Inflammatory macrophage treated with lipopolysaccharide for 1 hour (primary cell): ENCODE measurements around the gene SERPIND1.
"Not testable (repeated sequence)": the region's sequence is repeated elsewhere in the genome, so short reads cannot be mapped to it uniquely, and the experiment has no call there.

Experiments
- DNase-seq, 2 donors: peaks; one replicate each; pipeline ENCODE4 v3.0.0-alpha.2; 2020 to 2022

The SERPIND1 gene

GRCh38 chr22:20818471-20818870 is 44.6 kb downstream of the SERPIND1 start:
- DNase-seq, result no peak

DNA sequence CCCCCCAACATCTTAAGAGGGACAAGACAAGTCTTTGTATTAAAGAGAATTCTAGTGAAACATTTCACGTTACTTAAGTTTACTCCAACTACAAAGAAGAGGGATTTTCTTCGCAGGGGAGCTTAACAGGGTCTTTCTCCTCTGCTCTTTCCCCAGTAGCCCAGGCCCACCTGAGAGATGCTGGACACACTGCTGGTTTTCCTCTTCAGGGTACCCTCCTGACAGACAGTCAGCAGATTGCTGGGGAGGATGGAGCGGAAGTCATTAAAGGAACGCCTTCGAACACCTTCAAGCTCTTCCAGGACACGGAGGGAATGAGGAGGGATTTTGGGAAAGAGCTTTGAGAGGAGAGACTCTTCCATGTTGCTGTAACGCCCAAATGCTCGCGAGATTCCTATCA is 45.6 kb downstream of the SERPIND1 start:
- no peak for DNase-seq

DNA sequence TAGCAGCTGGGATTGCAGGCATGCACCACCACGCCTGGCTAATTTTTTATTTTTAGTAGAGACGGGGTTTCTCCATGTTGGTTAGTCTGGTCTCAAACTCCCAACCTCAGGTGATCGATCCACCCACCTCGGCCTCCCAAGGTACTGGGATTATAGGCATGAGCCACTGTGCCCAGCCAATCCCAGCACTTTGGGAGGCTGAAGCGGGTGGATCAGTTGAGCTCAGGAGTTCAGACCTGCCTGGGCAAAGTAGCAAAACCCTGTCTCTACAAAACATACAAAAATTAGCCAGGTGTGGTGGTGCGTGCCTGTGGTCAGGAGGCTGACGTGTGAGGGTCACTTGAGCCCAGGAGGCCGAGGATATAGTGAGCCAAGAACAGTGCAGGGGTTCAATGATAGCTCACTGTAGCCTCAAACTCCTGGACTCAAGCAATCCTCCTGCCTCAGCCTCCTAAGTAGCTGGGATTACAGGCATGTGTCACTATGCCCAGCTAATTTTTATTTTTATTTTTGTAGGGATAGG is 47.9 kb downstream of the SERPIND1 start:
- DNase-seq, result not testable (repeated sequence)

DNA sequence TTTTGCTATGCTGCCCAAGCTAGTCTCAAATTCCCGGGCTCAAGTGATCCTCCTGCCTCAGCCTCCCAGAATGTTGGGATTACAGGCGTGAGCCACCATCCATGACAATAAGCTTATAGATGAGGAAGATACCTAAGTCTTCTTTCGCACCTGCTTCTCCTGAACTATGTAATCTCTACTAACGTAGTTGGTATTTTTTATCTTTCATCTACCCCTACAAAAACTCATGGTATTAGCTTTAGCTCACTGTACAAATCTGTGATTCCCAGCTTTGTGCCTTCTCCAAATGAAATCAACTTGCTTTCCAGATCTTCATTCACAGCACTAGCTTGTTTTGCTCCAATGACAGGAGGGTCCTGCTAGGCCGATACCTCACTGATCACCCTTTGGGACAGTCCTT is 48.3 kb downstream of the SERPIND1 start:
- DNase-seq, result no peak

- DNase-seq, result no peak
These were observed 49.4 kb downstream of the SERPIND1 start for GRCh38 chr22:20823264-20823663.

DNA sequence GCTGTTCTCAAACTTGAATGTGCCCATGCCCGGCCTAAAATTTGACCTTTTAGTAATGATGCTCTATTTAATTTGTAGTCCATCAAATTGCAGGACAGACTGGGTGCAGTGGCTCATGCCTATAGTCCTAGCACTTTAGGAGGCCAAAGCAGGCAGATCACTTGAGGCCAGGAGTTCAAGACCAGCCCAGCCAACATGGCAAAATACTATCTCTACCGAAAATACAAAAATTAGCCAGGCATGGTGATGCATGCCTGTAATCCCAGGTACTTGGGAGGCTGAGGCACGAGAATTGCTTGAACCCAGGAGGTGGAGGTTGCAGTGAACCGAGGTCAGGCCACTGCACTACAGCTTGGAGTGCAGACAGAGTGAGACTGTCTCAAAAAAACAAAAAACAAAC is 51.3 kb downstream of the SERPIND1 start:
- not testable (repeated sequence) for DNase-seq

DNA sequence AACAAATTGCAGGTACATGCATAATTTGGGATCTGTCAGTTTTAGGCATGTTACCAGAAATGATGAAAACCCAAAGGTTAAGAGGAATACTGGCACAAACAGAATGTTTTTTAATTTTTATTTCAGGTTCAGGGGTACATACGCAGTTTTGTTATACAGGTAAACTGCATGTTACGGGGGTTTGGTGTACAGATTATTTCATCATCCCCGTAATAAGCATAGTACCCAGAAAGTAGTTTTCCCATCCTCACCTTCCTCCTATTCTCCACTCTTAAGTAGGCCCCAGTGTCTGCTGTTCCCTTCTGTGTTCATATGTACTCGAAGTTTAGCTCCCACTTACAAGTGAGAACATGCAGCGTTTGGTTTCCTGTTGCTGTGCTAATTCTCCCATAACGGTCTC is 51.7 kb downstream of the SERPIND1 start:
- no peak for DNase-seq

GRCh38 chr22:20826373-20827152 is 52.6 kb downstream of the SERPIND1 start:
- not testable (repeated sequence) for DNase-seq

GRCh38 chr22:20829491-20830134 is 55.7 kb downstream of the SERPIND1 start:
- no peak for DNase-seq

DNA sequence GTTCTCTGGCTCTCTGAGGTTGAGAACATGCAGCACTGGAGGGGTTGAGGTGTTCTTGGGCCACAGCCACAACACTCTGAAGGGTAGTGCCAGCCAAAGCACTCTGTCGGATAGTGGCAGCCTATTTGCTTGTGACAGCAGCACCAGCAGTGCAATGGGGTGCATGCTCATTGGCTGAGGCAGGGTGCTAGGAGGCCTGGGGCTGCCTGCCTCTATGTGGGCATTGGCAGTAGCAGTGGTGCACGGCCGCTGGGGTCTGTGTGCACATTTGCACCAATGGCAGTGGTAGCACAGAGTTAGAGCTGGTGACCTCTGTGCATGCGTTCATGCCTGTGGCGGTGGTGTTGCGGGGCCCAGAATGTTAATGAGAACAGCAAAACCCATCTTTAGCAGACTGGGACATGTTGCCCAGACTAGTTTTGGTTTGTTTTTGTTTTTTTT is 59.3 kb downstream of the SERPIND1 start:
- no peak for DNase-seq

DNA sequence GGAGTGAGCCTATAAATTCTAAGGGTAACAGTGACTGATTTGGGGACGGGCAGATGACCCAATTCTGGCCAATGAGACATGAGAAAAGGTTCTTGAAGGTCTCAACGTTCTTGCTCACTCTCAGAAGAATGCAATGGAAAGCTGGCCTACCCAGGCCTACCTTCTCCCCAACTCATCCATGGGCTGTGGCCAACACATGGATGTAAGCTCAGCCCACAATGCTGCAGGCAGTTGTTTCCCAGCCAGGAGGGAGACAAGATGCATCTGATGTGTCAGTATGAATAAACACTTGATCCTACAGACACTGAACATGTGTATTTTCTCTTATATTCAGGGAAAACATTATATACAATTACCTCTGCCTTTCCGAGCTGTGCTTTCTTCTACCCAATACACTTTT is 60.3 kb downstream of the SERPIND1 start:
- no peak for DNase-seq

- DNase-seq, result no peak
These were observed 60.8 kb downstream of the SERPIND1 start for GRCh38 chr22:20834725-20835124.
